Thoracic aorta (tissue), 2 donors: ENCODE measurements around the gene CALHM6. TPM values are rescaled to one million over a fixed set of nuclear protein-coding genes. Genes with fewer than 3 reads are reported as not detected.

Source experiments
- ATAC-seq: fragments of 150-250 bp; one replicate; pipeline ENCODE4 v1.8.0; 2017; ENCODE audit warnings: low read depth; ENCODE audit not compliant: insufficient number of reproducible peaks, low FRiP score
- DNase-seq: peaks from one replicate; pipeline ENCODE4 v3.0.0-alpha.2; 2020; ENCODE audit warnings: low spot score
- H3K27ac ChIP-seq, 2 donors: fragments of 200-600 bp; sonication (generic); 1 replicate in 1 of 2; 2 replicates in 1 of 2; pipeline ENCODE4 v1.5.1; 2016; ENCODE audit warnings: mild to moderate bottlenecking in 2 of 2, moderate library complexity in 2 of 2
- H3K27me3 ChIP-seq: fragments of 200-600 bp; sonication (generic); replicated peaks from 2 replicates; pipeline ENCODE4 v1.6.0; 2016; ENCODE audit warnings: mild to moderate bottlenecking; ENCODE audit not compliant: insufficient read depth
- H3K36me3 ChIP-seq: fragments of 200-600 bp; sonication (generic); one replicate; pipeline ENCODE4 v1.5.1; 2016
- H3K4me1 ChIP-seq, 2 donors: fragments of 200-600 bp; sonication (generic); 1 replicate in 1 of 2; 2 replicates in 1 of 2; pipeline versions ENCODE4 v1.5.1 to v1.6.0; 2016; ENCODE audit warnings: low read depth in 2 of 2, mild to moderate bottlenecking in 1 of 2; ENCODE audit not compliant: control insufficient read depth in 1 of 2
- H3K4me3 ChIP-seq: fragments of 200-600 bp; sonication (generic); 2 replicates; pipeline ENCODE4 v1.5.1; 2016; ENCODE audit warnings: mild to moderate bottlenecking
- H3K9me3 ChIP-seq: fragments of 200-600 bp; sonication (generic); 2 replicates; pipeline ENCODE4 v1.5.1; 2016
- CTCF ChIP-seq: fragments of 200-600 bp; sonication (generic); IDR thresholded peaks from one replicate; pipeline ENCODE4 v1.5.1; 2019; ENCODE audit warnings: antibody characterized with exemption
- total RNA-seq, 2 donors: library from RNA; depleted of rRNA; stranded (reverse); fragments of >200 nt; gene quantifications; one replicate each; pipeline versions ENCODE4 v1.1.0 to v1.2.3, GENCODE V29; 2016

Gene CALHM6
- total RNA-seq, 2 donors from 2014 or later, result 3.9 to 15.0 TPM

- peaks cover 7 to 24% of the 10 kb centered on the region in 2 donors for H3K4me1 ChIP-seq
- H3K4me3 ChIP-seq, result peak overlapping the region; percentile 73
- ATAC-seq (no peak), DNase-seq (no peak)
- H3K36me3 ChIP-seq, result peaks cover 10% of the 10 kb centered on the region
- peak overlapping the region; percentile 90 to 92 for H3K27ac ChIP-seq
- H3K9me3 ChIP-seq, result no peaks in the 10 kb centered on the region
- no peaks in the 10 kb centered on the region for H3K27me3 ChIP-seq
- no peak for TF ChIP-seq CTCF
These were observed 51.0 kb downstream of the CALHM6 start for GRCh38 chr6:116512111-116512559.

DNA sequence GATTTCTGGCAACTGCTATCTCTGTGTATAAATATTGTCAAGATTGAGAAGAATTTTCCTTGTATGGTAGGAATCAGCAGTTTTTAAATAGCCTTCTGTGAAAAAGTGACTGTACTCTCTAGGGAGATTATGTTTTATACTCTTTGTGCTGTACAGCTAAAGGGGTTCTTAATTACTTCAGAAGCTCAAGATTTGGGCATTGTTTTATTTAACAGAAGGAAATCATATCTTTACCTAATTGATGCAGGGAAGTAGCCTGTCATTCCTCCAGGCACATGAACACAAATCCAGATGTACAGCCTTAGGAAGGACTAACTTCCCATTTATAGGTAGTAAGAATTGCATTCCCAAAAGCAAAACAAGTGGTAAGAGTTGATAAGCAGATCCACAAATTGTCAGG lies 51.6 kb downstream of the CALHM6 start:
- Histone ChIP-seq H3K9me3 (no peaks in the 10 kb centered on the region), H3K36me3 (peaks cover 11% of the 10 kb centered on the region), H3K4me1 (peaks cover 7 to 24% of the 10 kb centered on the region in 2 donors), H3K27me3 (no peaks in the 10 kb centered on the region), H3K4me3 (peak overlapping the region; percentile 73), H3K27ac (peak overlapping the region in 1 of 2 donors; percentile 90)
- no peak for ATAC-seq
- TF ChIP-seq CTCF, result no peak
- DNase-seq, result no peak

Other genes with a start within 250 kb of the CALHM6 start
- gene TSPYL4, start 207.3 kb upstream of the CALHM6 start, total RNA-seq, result 10 to 100 TPM; 13.1 to 18.0 TPM
- gene TSPYL1, start 181.4 kb upstream of the CALHM6 start, total RNA-seq, result 10 to 100 TPM; 60.0 to 74.9 TPM
- 10 to 100 TPM; 46.7 to 65.2 TPM for gene DSE, start 90.4 kb upstream of the CALHM6 start, total RNA-seq
- 10 to 100 TPM; 14.0 to 16.7 TPM for gene CALHM5, start 50.3 kb downstream of the CALHM6 start, total RNA-seq
- gene TRAPPC3L, start 84.3 kb downstream of the CALHM6 start, total RNA-seq, result not detected
- not detected for gene CALHM4, start 92.4 kb downstream of the CALHM6 start, total RNA-seq
- gene RWDD1, start 110.1 kb downstream of the CALHM6 start, total RNA-seq, result 10 to 100 TPM; 19.5 to 51.0 TPM
- gene RSPH4A, start 155.1 kb downstream of the CALHM6 start, total RNA-seq, result under 1 TPM; 0.78 to 0.95 TPM
- gene ZUP1, start 207.4 kb downstream of the CALHM6 start, total RNA-seq, result 1 to 10 TPM; 6.8 to 7.3 TPM
- gene KPNA5, start 219.8 kb downstream of the CALHM6 start, total RNA-seq, result 1 to 10 TPM; 6.0 to 9.7 TPM